ENCODE measurements around the gene SIRPA.
A peak's percentile ranks its signal among the peaks of the same experiment; 100 is the strongest.

SIRPA gene

GRCh38 chr20:1892119-1892385 is 3.2 kb upstream of the SIRPA start:
- no peak for DNase-seq (ENCODE audit: low read depth)
- no peak for TF ChIP-seq CTCF (conservative IDR thresholded peaks at IDR 0.05; ENCODE audit: low read depth, low read length)
- no peak overlapping the region for H3K4me3 ChIP-seq (ENCODE audit: low read depth, low read length)

DNA sequence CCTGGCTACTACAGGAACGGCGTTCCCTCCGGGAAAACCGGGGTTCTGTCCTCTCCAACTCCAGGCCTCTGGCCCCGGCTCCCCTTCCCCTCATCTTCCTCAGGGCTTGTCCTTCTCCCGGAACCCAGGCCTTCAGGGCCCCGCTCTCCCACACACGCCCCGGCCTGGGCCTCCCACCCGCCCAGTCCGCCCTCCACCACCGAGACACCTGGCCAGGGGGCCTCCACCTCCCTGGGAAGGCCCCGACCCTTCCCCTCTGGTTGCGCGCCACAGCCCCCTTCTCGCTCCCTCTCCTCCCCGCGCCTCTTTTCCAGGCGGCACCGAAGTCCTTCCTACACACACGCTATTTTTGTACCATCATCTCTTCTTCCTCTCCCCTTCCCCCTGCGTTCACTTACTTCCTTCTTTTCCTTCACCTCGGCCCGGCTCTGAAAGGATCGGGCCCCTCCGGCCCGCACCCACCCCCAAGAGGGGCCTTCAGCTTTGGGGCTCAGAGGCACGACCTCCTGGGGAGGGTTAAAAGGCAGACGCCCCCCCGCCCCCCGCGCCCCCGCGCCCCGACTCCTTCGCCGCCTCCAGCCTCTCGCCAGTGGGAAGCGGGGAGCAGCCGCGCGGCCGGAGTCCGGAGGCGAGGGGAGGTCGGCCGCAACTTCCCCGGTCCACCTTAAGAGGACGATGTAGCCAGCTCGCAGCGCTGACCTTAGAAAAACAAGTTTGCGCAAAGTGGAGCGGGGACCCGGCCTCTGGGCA is 1.3 kb upstream of the SIRPA start:
- peak overlapping the region; percentile 61 for H3K4me3 ChIP-seq (ENCODE audit: low read depth, low read length)
- TF ChIP-seq CTCF (conservative IDR thresholded peaks at IDR 0.05; ENCODE audit: low read depth, low read length), result no peak
- DNase-seq (ENCODE audit: low read depth), result no peak

GRCh38 chr20:1894471-1894950 is 696 bp upstream of the SIRPA start:
- H3K4me3 ChIP-seq (ENCODE audit: low read depth, low read length), result peak overlapping the region; percentile 61
- DNase-seq (ENCODE audit: low read depth), result peak; percentile 61
- TF ChIP-seq CTCF (conservative IDR thresholded peaks at IDR 0.05; ENCODE audit: low read depth, low read length), result no peak

- no peak for TF ChIP-seq CTCF (conservative IDR thresholded peaks at IDR 0.05; ENCODE audit: low read depth, low read length)
- H3K4me3 ChIP-seq (ENCODE audit: low read depth, low read length), result peak overlapping the region; percentile 61
- DNase-seq (ENCODE audit: low read depth), result no peak
Observed at GRCh38 chr20:1895674-1896483, 672 bp downstream of the SIRPA start.

- TF ChIP-seq CTCF (conservative IDR thresholded peaks at IDR 0.05; ENCODE audit: low read depth, low read length), result no peak
- DNase-seq (ENCODE audit: low read depth), result no peak
- H3K4me3 ChIP-seq (ENCODE audit: low read depth, low read length), result no peak overlapping the region
Observed at GRCh38 chr20:1896484-1897258, 1.5 kb downstream of the SIRPA start.

DNA sequence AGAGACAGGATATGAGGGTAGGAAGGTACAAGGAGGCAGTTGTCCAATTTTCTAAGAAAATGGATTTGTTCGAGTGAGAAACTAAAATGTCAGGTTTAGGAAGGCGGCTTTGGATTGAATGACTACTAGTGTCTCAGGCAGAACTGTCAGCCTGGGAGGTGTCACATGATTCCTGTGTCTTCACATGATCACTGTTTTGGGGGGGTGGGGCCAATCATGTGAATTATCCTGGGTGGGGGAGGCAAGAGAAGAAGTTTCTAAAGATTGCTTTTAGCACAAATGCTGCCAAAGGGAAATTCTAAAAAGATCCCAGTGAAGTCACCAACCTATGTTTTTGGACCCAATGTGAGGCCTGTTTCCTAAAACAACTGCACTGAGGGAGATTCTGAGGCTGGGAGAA is 2.3 kb downstream of the SIRPA start:
- no peak for DNase-seq (ENCODE audit: low read depth)
- no peak for TF ChIP-seq CTCF (conservative IDR thresholded peaks at IDR 0.05; ENCODE audit: low read depth, low read length)
- no peak overlapping the region for H3K4me3 ChIP-seq (ENCODE audit: low read depth, low read length)

Data from choroid plexus epithelial cell (primary cell).